Stromal cell of bone marrow (primary cell): ENCODE results near the gene KRTAP12-1.
"Not testable (repeated sequence)": the region's sequence is repeated elsewhere in the genome, so short reads cannot be mapped to it uniquely, and the experiment has no call there.

ENCODE experiments used
- DNase-seq: peaks from one replicate; pipeline ENCODE4 v3.0.0-alpha.2; 2012; ENCODE audit warnings: low read depth

Gene KRTAP12-1

GRCh38 chr21:44644878-44645277, 37.1 kb downstream of the KRTAP12-1 start:
- no peak for DNase-seq

- DNase-seq = no peak
These were observed 38.1 kb downstream of the KRTAP12-1 start for GRCh38 chr21:44643741-44644310.

DNA sequence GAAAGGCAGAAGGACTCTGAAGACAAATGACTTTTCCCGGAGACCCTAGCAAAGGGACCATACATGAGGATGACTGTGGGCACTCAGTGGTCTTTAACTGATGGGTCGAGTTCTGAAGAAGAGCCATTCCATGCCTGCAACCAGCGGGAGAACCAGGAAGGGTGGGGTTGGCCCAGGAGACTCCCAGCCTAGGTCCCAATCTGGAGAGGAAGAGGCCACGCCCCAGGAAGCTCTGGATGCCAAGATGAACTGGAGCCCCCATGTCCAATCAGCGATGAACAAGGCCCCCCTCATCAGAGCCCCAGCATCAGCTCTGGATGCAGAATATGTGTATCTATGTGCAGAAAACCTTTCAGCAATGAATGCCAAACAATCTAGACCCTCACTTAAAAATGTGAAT, 41.2 kb downstream of the KRTAP12-1 start:
- no peak for DNase-seq

DNA sequence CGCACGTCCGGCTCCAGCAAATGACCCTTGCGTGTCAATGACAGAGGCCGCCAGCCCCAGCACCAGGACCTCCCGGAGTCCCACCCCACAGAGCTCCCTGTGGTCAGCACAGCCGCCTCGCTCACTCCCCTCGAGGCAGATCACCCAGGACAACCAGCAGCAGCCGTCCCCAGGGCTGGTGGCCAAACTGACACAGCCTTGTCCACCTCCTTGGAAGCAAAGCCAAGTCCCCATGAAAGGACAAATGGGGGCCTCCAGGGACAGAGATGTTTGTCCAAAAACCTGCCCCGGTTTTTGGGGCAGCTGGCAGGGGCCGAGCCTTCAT, 42.7 kb downstream of the KRTAP12-1 start:
- no peak for DNase-seq

- DNase-seq = not testable (repeated sequence)
These were observed 43.2 kb downstream of the KRTAP12-1 start for GRCh38 chr21:44638506-44639330.

- not testable (repeated sequence) for DNase-seq
These were observed 44.1 kb downstream of the KRTAP12-1 start for GRCh38 chr21:44637851-44638348.

- DNase-seq = no peak
These were observed 44.7 kb downstream of the KRTAP12-1 start, which contains the start of gene KRTAP10-10 for GRCh38 chr21:44637018-44637850. KRTAP10-10 (plus strand) TSS chr21:44637356; CDS start chr21:44637418, 62 bp downstream.

DNA sequence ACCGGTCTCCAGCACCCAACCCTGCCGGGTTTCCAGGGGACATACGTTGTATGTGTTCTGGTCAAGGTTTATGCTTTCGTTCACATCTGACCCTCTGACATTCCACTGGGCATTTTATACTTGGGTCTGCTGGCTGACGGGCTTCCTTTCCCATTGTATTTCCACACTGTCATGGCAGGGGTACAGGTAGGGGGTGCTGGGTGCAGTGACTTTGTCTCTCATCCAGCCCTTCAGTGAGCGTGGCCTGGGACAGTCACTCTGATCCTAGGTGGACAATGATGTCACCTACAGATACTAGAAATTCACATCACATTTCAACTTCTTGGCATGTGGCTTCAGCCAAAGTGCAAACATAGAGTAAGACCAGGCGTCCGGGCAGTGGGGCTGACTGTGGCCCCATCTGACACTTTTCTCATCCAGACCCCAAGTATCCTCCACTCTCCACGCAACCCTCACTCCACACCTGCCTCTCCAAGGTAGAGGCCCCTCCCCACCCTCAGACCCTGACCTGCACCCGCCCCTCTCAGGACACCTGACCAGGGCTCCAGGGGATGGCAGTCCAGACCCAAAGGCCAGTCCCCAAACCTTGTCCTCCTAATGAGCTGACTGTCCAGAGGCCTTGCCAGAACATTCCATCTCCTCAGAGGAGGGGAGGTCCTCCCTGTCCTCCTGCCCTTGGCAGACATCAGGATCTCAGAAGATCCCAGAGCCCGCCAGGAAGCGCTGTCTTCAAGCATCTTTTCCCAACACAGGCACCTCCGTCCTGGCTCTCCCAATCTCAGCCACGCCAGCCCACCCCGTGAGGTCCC, 45.5 kb downstream of the KRTAP12-1 start:
- DNase-seq = no peak

GRCh38 chr21:44632067-44632466, 49.9 kb downstream of the KRTAP12-1 start:
- no peak for DNase-seq
